Measurements from ENCODE around the gene MKRN2OS. TPM values are rescaled to one million over a fixed set of nuclear protein-coding genes. Genes with fewer than 3 reads are reported as not detected.

MKRN2OS gene
- total RNA-seq, 1 experiment from 2014 or later, result not detected

DNA sequence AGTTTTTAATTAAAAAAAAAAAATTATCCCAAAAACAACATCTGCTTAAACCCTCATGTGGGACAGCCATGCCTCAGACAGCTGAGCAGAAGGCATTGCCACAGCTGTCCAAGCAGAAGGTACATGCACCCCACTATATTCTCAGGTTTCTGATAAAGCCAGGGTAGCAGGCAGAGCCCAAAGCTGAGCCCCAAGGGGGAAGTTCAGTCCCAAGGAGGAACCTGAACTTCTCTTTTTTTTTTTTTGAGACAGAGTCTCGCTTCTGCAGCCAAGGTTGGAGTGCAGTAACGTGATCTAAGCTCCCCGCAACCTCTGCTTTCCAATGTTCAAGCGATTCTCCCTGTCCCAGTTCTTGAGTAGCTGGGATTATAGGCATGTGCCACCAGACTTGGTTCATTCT is 44.8 kb upstream of the MKRN2OS start:
- H3K27ac Mint-ChIP-seq, result no peak overlapping the region
- no peak overlapping the region for H3K4me3 Mint-ChIP-seq
- ChIA-PET POLR2A (no interaction called here), CTCF (no interaction called here)
- no peak for ATAC-seq
- H3K36me3 Mint-ChIP-seq, result peaks cover 55% of the 10 kb centered on the region
- TF ChIP-seq ZBTB21 (CRISPR knock-in tag; IDR thresholded peaks at IDR 0.05; ENCODE audit: borderline replicate concordance) (no peak), NR2C2 (CRISPR knock-in tag; IDR thresholded peaks at IDR 0.05) (no peak), GTF2I (CRISPR knock-in tag; conservative IDR thresholded peaks at IDR 0.05) (no peak), ZNF317 (CRISPR knock-in tag; IDR thresholded peaks at IDR 0.05; ENCODE audit: borderline replicate concordance, low read depth) (no peak), TCF7 (CRISPR knock-in tag; IDR thresholded peaks at IDR 0.05; ENCODE audit: low read depth) (no peak), MYBL2 (CRISPR knock-in tag; IDR thresholded peaks at IDR 0.05) (no peak), SMAD3 (CRISPR knock-in tag; IDR thresholded peaks at IDR 0.05; ENCODE audit: borderline replicate concordance) (no peak), PRRX2 (CRISPR knock-in tag; IDR thresholded peaks at IDR 0.05) (no peak)
- TF ChIP-seq, protein P1, sequence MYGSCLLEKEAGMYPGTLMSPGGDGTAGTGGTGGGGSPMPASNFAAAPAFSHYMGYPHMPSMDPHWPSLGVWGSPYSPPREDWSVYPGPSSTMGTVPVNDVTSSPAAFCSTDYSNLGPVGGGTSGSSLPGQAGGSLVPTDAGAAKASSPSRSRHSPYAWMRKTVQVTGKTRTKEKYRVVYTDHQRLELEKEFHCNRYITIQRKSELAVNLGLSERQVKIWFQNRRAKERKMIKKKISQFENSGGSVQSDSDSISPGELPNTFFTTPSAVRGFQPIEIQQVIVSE (CRISPR knock-in tag; IDR thresholded peaks at IDR 0.05; ENCODE audit: borderline replicate concordance), result no peak
- TF ChIP-seq, protein P2, sequence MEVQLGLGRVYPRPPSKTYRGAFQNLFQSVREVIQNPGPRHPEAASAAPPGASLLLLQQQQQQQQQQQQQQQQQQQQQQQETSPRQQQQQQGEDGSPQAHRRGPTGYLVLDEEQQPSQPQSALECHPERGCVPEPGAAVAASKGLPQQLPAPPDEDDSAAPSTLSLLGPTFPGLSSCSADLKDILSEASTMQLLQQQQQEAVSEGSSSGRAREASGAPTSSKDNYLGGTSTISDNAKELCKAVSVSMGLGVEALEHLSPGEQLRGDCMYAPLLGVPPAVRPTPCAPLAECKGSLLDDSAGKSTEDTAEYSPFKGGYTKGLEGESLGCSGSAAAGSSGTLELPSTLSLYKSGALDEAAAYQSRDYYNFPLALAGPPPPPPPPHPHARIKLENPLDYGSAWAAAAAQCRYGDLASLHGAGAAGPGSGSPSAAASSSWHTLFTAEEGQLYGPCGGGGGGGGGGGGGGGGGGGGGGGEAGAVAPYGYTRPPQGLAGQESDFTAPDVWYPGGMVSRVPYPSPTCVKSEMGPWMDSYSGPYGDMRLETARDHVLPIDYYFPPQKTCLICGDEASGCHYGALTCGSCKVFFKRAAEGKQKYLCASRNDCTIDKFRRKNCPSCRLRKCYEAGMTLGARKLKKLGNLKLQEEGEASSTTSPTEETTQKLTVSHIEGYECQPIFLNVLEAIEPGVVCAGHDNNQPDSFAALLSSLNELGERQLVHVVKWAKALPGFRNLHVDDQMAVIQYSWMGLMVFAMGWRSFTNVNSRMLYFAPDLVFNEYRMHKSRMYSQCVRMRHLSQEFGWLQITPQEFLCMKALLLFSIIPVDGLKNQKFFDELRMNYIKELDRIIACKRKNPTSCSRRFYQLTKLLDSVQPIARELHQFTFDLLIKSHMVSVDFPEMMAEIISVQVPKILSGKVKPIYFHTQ (CRISPR knock-in tag; IDR thresholded peaks at IDR 0.05), result no peak
- TF ChIP-seq, protein P3, sequence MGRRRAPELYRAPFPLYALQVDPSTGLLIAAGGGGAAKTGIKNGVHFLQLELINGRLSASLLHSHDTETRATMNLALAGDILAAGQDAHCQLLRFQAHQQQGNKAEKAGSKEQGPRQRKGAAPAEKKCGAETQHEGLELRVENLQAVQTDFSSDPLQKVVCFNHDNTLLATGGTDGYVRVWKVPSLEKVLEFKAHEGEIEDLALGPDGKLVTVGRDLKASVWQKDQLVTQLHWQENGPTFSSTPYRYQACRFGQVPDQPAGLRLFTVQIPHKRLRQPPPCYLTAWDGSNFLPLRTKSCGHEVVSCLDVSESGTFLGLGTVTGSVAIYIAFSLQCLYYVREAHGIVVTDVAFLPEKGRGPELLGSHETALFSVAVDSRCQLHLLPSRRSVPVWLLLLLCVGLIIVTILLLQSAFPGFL (CRISPR knock-in tag; IDR thresholded peaks at IDR 0.05; ENCODE audit: borderline replicate concordance), result no peak
- TF ChIP-seq, protein P4, sequence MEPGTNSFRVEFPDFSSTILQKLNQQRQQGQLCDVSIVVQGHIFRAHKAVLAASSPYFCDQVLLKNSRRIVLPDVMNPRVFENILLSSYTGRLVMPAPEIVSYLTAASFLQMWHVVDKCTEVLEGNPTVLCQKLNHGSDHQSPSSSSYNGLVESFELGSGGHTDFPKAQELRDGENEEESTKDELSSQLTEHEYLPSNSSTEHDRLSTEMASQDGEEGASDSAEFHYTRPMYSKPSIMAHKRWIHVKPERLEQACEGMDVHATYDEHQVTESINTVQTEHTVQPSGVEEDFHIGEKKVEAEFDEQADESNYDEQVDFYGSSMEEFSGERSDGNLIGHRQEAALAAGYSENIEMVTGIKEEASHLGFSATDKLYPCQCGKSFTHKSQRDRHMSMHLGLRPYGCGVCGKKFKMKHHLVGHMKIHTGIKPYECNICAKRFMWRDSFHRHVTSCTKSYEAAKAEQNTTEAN (CRISPR knock-in tag; IDR thresholded peaks at IDR 0.05), result no peak
- H3K9me3 Mint-ChIP-seq, result no peaks in the 10 kb centered on the region
- no peaks in the 10 kb centered on the region for H3K4me1 Mint-ChIP-seq
- DNase-seq (ENCODE audit: low spot score), result no peak
- H3K27me3 Mint-ChIP-seq (ENCODE audit: low read depth), result no peaks in the 10 kb centered on the region

DNA sequence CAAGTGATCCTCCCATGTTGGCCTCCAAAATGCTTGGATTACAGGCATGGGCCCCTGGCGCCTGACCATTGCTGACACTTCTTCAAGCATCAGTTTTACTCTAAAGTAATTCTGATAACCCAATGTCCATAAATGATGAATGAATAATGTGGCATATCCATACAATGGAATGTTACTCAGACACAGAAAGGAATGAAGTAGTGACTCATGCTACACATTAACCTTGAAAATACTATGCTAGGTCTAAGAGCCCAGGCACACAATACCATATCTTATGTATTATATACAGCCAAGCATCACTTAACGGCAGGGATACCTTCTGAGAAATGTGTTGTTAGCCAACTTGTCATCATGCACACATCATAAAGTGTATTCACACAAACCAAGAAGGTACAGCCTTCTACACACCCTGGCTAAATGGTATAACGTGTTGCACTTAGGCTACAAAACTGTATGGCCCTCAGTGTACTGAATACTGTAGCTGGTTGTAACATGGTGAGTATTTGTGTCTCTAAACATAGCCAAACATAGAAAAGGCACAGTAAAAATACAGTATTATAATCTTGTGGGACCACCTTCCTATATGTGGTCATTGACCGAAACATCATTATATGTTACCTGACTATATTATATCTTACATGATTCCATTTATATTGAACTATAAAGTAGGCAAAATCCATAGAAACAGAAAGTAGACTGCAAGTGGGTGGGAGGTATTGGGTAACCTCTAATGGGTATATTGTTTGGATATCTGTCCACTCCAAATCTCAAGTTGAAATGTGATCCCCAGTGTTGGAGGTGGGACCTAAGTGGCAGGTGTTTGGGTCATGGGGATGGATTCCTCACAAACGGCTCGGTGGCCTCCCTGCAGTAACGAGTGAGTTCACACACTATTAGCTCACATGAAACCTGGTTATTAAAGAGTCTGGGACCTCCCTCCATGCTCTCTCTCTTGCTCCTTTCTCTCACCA is 43.0 kb upstream of the MKRN2OS start:
- no peak for DNase-seq (ENCODE audit: low spot score)
- ATAC-seq, result no peak
- H3K9me3 Mint-ChIP-seq, result no peaks in the 10 kb centered on the region
- H3K27me3 Mint-ChIP-seq (ENCODE audit: low read depth), result no peaks in the 10 kb centered on the region
- no peak for TF ChIP-seq ZNF317 (CRISPR knock-in tag; IDR thresholded peaks at IDR 0.05; ENCODE audit: borderline replicate concordance, low read depth)
- TF ChIP-seq, protein P5, sequence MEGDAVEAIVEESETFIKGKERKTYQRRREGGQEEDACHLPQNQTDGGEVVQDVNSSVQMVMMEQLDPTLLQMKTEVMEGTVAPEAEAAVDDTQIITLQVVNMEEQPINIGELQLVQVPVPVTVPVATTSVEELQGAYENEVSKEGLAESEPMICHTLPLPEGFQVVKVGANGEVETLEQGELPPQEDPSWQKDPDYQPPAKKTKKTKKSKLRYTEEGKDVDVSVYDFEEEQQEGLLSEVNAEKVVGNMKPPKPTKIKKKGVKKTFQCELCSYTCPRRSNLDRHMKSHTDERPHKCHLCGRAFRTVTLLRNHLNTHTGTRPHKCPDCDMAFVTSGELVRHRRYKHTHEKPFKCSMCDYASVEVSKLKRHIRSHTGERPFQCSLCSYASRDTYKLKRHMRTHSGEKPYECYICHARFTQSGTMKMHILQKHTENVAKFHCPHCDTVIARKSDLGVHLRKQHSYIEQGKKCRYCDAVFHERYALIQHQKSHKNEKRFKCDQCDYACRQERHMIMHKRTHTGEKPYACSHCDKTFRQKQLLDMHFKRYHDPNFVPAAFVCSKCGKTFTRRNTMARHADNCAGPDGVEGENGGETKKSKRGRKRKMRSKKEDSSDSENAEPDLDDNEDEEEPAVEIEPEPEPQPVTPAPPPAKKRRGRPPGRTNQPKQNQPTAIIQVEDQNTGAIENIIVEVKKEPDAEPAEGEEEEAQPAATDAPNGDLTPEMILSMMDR (IDR thresholded peaks at IDR 0.05), result no peak
- 0 out of 2 replicates have a peak, but pooled peaks cover 3% of the 10 kb centered on the region for H3K4me1 Mint-ChIP-seq
- no peak overlapping the region for H3K27ac Mint-ChIP-seq
- ChIA-PET POLR2A (interaction anchor here (0.6 kb wide), 1 partner anchor 803 kb away, joined by 5 read pairs; no protein-coding TSS in a partner anchor), CTCF (no interaction called here)
- H3K4me3 Mint-ChIP-seq, result no peak overlapping the region
- H3K36me3 Mint-ChIP-seq, result peaks cover 58% of the 10 kb centered on the region

All from WTC11 (cell line).